Prostate gland (tissue), 2 donors: ENCODE data around the gene SNRPN.

Experiments used
- CTCF ChIP-seq, 4 experiments: fragments of 200-600 bp in 2 of 4; fragments of 450-650 bp in 2 of 4; sonication (generic) in 2 of 4; IDR thresholded peaks; 1 replicate in 3 of 4; 2 replicates in 1 of 4; pipeline ENCODE4 v1.5.1; 2016 to 2019; ENCODE audit warnings: antibody characterized with exemption in 4 of 4, mild to moderate bottlenecking in 2 of 4, moderate library complexity in 2 of 4
- POLR2A ChIP-seq: fragments of 450-650 bp; IDR thresholded peaks from one replicate; pipeline ENCODE4 v1.6.1; 2016; ENCODE audit warnings: antibody characterized with exemption, mild to moderate bottlenecking

GRCh38 chr15:24971052-24971451 lies 16.3 kb downstream of the SNRPN start:
- TF ChIP-seq CTCF (IDR thresholded peaks at IDR 0.05) = no peak
- no peak for TF ChIP-seq POLR2A
